ENCODE data around the gene SSC4D.

- TF ChIP-seq CTCF (IDR thresholded peaks at IDR 0.05; ENCODE audit: low read depth, low read length, poor library complexity, severe bottlenecking) (no peak), EZH2phosphoT487 (IDR thresholded peaks at IDR 0.05; ENCODE audit: borderline replicate concordance, low read length) (no peak)
Measured at GRCh38 chr7:76354981-76355730, 54.3 kb downstream of the SSC4D start.

Measured in DOHH2 (cell line).